Psoas muscle (tissue), 8 donors: Measurements from ENCODE around the gene SH2D3A. TPM values are rescaled to one million over a fixed set of nuclear protein-coding genes. Genes with fewer than 3 reads are reported as not detected.
"Not testable (repeated sequence)": the region's sequence is repeated elsewhere in the genome, so short reads cannot be mapped to it uniquely, and the experiment has no call there.

Experiments used
- ATAC-seq, 4 donors: fragments of 200-7000 bp; cut with Tn5 transposase; one replicate each; pipeline ENCODE4 v1.9.1; 2020; ENCODE audit warnings: moderate library complexity in 3 of 4, mild to moderate bottlenecking in 2 of 4
- DNase-seq, 2 donors: peaks; one replicate each; pipeline ENCODE4 v3.0.0-alpha.2; 2020
- H3K27ac ChIP-seq: fragments of 200-600 bp; one replicate; pipeline ENCODE4 v1.8.0; 2022
- H3K27me3 ChIP-seq, 3 donors: fragments of 200-600 bp in 1 of 3; one replicate each; pipeline versions ENCODE4 v1.6.1 to v1.8.0; 2013 to 2022; ENCODE audit warnings: low read length in 2 of 3, mild to moderate bottlenecking in 2 of 3, moderate library complexity in 1 of 3; ENCODE audit not compliant: insufficient read depth in 3 of 3
- H3K36me3 ChIP-seq, 2 donors: fragments of 200-600 bp in 1 of 2; one replicate each; pipeline versions ENCODE4 v1.6.1 to v1.8.0; 2013 to 2022; ENCODE audit warnings: low read depth in 1 of 2, mild to moderate bottlenecking in 1 of 2, moderate library complexity in 1 of 2; ENCODE audit not compliant: insufficient read depth in 1 of 2
- H3K4me1 ChIP-seq: fragments of 200-600 bp; one replicate; pipeline ENCODE4 v1.8.0; 2022
- H3K4me3 ChIP-seq: fragments of 200-600 bp; one replicate; pipeline ENCODE4 v1.8.0; 2022; ENCODE audit warnings: mild to moderate bottlenecking
- H3K9me3 ChIP-seq: fragments of 200-600 bp; one replicate; pipeline ENCODE4 v1.8.0; 2022
- CTCF ChIP-seq: fragments of 200-600 bp; IDR thresholded peaks from one replicate; pipeline ENCODE4 v1.8.0; 2022; ENCODE audit warnings: antibody characterized with exemption
- WGBS, 3 donors: extraction: QIAGEN DNeasy Blood & Tissue Kit; methylation state at CpG; one replicate each; pipeline versions ENCODE4 v1.1.6 to v1.1.7; 2013; 5-methylcytosine and 5-hydroxymethylcytosine counted together
- intact Hi-C, 2 donors: fragments of 100-400 bp; cut with DNase I; formaldehyde crosslinking; loops; one replicate each; pipeline versions ENCODE4 v1.11.0 to v1.14.2; 2022
- polyA plus RNA-seq, 3 donors: library from polyadenylated mRNA; stranded (reverse); fragments of 200-250 nt; gene quantifications; one replicate each; pipeline ENCODE4 v1.2.3, GENCODE V29; 2013
- total RNA-seq, 4 donors: library from RNA; stranded (reverse); fragmentation: NEBNext Ultra II Directional in 2 of 4; extraction: Animal tissue kit (Norgen Biotek cat#: 25700) in 2 of 4; gene quantifications; one replicate each; pipeline versions ENCODE4 v1.2.1 to v1.2.4, GENCODE V29; 2021 to 2023
- donor health status: healthy with polysubstance abuse.
- donor health status: DM: no; HTN: no; CAD: no; lungs with moderate emphysema.
- donor health status: Bipolar disorder and iron deficiency.
- donor health status: healthy.
- donor health status: DM: yes; HTN: yes; CAD: no.
- donor health status: DM: no; HTN: no; CAD: no.
- donor health status: DM: no; HTN: no; CAD: no.
- donor health status: DM: yes; HTN: yes; CAD: no.

SH2D3A gene
- total and polyA plus RNA-seq, 7 donors: 0.07 to 0.17 (median 0.12) TPM; not detected in 3

DNA sequence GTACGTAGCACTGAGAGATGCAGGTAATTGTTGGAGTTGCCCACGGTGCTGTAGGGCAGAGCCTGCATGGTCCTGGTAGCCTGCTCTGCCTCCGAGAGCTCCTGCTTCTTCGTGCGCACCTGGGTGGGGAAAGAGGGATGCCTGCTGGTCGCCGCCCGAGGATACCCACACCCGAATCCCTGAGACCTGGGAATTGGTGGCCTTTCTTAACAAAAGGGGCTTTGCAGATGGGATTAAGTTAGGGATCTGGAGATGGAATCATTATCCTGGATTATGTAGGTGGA is 56.2 kb downstream of the SH2D3A start:
- Histone ChIP-seq H3K36me3 (no peaks in the 10 kb centered on the region), H3K4me1 (no peaks in the 10 kb centered on the region), H3K27ac (no peak overlapping the region), H3K4me3 (no peak overlapping the region), H3K9me3 (no peaks in the 10 kb centered on the region), H3K27me3 (peaks cover 0 to 33% (median 22%) of the 10 kb centered on the region in 3 donors)
- WGBS, 3 donors: 38 to 53% (median 47%) methylated on average over 9 of the region's 9 CpGs
- ATAC-seq (no peak), DNase-seq (peak in 1 of 2 donors; percentile 36)
- TF ChIP-seq CTCF: no peak
- intact Hi-C loops: no loop called here

DNA sequence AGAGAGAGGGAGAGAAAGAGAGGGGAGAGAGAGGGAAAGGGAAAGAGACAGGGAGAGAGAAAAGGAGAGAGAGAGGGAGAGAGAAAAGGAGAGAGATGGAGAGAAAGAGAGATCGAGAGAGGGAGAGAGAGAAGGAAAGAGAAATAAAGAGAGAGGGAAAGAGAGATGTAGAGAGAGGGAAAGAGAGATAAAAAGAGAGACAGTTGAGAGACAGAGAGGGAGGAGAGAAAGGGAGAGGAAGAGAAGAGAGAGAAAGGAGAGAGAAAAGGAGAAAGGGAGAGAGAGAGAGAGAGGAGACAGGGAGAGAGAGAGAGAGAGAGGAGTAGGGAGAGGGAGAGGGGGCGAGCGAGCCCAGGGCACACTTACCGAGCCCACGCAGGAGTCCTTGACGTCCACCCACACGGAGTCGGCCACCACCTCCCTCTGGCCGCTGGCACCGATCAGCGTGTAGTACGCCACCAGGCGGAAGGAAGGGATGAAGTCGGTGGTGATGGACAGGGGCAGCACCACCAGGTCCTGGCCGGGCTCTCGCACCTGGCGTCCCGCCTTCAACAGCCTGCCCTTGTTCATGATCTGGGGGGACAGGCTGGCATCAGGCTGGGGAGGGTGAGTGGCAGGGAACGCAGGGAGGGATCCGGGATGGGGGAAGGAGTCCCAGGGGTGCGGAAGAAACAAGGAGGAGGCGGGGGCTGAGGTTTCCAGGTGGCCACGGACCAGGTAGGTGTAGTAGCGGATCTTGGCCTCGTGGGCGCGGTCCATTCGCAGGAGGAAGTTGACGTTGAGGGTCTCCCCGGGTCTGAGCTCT is 56.8 kb downstream of the SH2D3A start:
- H3K9me3 ChIP-seq: no peaks in the 10 kb centered on the region
- DNase-seq (peak in 1 of 2 donors; percentile 48), ATAC-seq (no peak)
- H3K4me1 ChIP-seq: no peaks in the 10 kb centered on the region
- H3K27ac ChIP-seq: no peak overlapping the region
- no peaks in the 10 kb centered on the region for H3K36me3 ChIP-seq
- no peak overlapping the region for H3K4me3 ChIP-seq
- no peak for TF ChIP-seq CTCF
- peaks cover 0 to 33% (median 22%) of the 10 kb centered on the region in 3 donors for H3K27me3 ChIP-seq
- WGBS, 3 donors: 14 to 22% (median 17%) methylated on average over 26 to 30 of the region's 30 CpGs
- intact Hi-C loops: no loop called here

DNA sequence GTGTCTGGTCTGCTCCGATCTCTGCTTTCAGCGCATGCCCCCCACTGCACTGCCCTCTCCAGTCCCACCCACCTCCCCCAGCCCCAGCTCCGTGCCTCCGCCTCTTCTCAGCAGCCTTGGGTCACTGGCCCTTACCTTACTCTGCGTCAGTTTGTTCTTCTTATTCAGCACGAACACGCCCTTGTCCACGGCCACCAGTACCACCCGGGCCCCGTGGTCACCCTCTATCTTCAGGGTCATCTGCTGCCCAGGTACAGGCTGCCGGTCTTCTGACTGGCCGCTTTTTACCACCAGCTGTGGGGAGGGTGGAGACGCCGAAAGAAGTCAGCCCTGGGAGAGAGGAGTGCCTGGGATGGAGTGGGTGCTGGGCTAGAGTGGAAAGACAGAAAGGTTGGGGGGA is 57.7 kb downstream of the SH2D3A start:
- Histone ChIP-seq H3K4me3 (no peak overlapping the region), H3K4me1 (no peaks in the 10 kb centered on the region), H3K27me3 (peaks cover 0 to 25% (median 22%) of the 10 kb centered on the region in 3 donors), H3K9me3 (no peaks in the 10 kb centered on the region), H3K27ac (no peak overlapping the region), H3K36me3 (no peaks in the 10 kb centered on the region)
- TF ChIP-seq CTCF: no peak
- no peak for ATAC-seq
- intact Hi-C loops: no loop called here
- WGBS, 3 donors: 43 to 49% (median 48%) methylated on average over 14 of the region's 14 CpGs
- peak in 1 of 2 donors; percentile 13 for DNase-seq

- DNase-seq: peak in 1 of 2 donors; percentile 26
- intact Hi-C loops, H3K4me1 ChIP-seq, H3K4me3 ChIP-seq, H3K36me3 ChIP-seq, ATAC-seq, H3K9me3 ChIP-seq, H3K27ac ChIP-seq: not testable (repeated sequence)
- H3K27me3 ChIP-seq: peaks cover 0 to 25% (median 22%) of the 10 kb centered on the region in 3 donors
- WGBS, 3 donors: 83 to 84% (median 84%) methylated on average over 12 of the region's 12 CpGs
These were observed 58.3 kb downstream of the SH2D3A start for GRCh38 chr19:6708913-6709312.

DNA sequence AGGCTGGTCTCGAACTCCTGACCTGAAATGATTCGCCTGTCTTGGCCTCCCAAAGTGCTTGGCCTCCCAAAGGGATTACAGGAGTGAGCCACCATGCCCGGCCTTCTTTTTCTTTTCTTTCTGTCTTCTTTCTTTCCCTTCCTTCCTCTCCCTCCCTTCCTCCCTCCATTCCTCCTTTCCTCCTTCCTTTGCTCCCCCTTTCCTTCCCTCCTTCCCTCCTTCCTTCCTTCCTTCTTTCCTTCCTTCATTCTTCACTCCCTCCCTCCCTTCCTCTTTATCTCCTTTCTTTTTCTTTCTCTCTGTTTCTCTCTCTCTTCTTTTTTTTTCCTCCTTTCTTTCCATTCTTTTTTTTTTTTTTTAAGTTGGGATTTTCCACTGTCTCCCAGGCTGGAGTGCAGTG is 58.9 kb downstream of the SH2D3A start:
- Histone ChIP-seq H3K4me3 (no peak overlapping the region), H3K9me3 (no peaks in the 10 kb centered on the region), H3K27ac (no peak overlapping the region), H3K4me1 (no peaks in the 10 kb centered on the region), H3K36me3 (no peaks in the 10 kb centered on the region), H3K27me3 (peaks cover 0 to 25% (median 22%) of the 10 kb centered on the region in 3 donors)
- no peak for DNase-seq
- intact Hi-C loops: no loop called here
- no peak for ATAC-seq
- no peak for TF ChIP-seq CTCF
- 66 to 79% (median 74%) methylated on average over 3 of the region's 3 CpGs for WGBS, 3 donors
